Measurements from ENCODE around the gene COLEC12.

The COLEC12 gene

DNA sequence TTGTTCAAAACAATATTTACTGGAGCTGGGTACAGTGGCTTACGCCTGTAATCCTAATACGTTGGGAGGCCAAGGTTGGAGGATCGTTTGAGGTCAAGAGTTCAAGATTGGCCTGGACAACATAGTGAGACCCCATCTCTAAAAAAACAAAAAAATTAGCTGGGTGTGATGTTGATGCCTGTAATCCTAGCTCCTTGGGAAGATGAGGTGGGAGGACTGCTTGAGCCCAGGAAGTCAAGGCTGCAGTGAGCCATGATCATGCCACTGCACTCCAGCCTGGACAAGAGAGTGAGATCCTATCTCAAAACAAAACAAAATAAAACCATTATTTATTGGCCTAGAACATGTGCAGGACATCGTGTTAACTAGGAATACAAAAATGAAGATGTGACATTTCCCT, 77.5 kb downstream of the COLEC12 start:
- H3K27ac Mint-ChIP-seq = no peak overlapping the region
- H3K9me3 Mint-ChIP-seq = no peaks in the 10 kb centered on the region
- no peak overlapping the region for H3K4me3 Mint-ChIP-seq
- no peaks in the 10 kb centered on the region for H3K36me3 Mint-ChIP-seq (ENCODE audit: low read depth)
- no peaks in the 10 kb centered on the region for H3K4me1 Mint-ChIP-seq (ENCODE audit: low read depth)
- H3K27me3 Mint-ChIP-seq (ENCODE audit: low read depth) = no peaks in the 10 kb centered on the region

- Mint-ChIP-seq H3K36me3 (ENCODE audit: low read depth) (no peaks in the 10 kb centered on the region), H3K27me3 (ENCODE audit: low read depth) (no peaks in the 10 kb centered on the region), H3K4me1 (ENCODE audit: low read depth) (no peaks in the 10 kb centered on the region), H3K4me3 (no peak overlapping the region), H3K27ac (no peak overlapping the region), H3K9me3 (no peaks in the 10 kb centered on the region)
These were observed 79.0 kb downstream of the COLEC12 start for GRCh38 chr18:421247-422155.

- no peaks in the 10 kb centered on the region for H3K27me3 Mint-ChIP-seq (ENCODE audit: low read depth)
- no peaks in the 10 kb centered on the region for H3K9me3 Mint-ChIP-seq
- H3K27ac Mint-ChIP-seq = no peak overlapping the region
- H3K36me3 Mint-ChIP-seq (ENCODE audit: low read depth) = no peaks in the 10 kb centered on the region
- H3K4me1 Mint-ChIP-seq (ENCODE audit: low read depth) = no peaks in the 10 kb centered on the region
- H3K4me3 Mint-ChIP-seq = no peak overlapping the region
These were observed 79.7 kb downstream of the COLEC12 start for GRCh38 chr18:420661-421246.

DNA sequence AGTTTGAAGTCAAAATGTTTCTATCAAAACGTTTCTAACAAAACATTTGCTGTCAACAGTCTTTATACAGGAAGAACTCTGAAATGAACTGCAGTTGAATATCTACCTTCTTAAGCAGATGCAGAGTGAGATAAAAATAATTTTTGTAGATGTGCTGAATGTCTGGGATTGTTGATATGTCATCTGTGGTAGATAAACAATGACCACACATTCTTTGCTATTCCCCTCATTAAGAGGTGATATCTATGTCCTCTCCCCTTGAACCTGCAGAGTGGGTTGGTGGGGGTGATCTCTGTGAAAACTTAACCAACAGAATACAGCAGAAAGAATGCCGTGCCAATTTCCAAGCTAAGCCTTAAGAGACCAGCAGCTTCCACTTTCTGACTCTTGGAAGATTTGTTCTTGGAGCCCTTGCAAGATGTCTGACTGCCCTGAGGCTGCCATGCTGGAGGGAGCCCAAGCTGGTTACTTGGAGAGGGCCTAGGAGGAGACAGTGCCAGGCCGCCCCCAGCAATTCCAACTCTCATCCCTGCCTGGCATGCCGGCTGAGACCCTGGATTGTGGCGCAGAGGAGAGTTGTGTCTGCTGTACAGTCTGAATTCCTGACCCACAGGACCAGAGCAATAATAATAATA, 80.8 kb downstream of the COLEC12 start:
- Mint-ChIP-seq H3K4me1 (ENCODE audit: low read depth) (no peaks in the 10 kb centered on the region), H3K27me3 (ENCODE audit: low read depth) (no peaks in the 10 kb centered on the region), H3K27ac (no peak overlapping the region), H3K4me3 (no peak overlapping the region), H3K9me3 (no peaks in the 10 kb centered on the region), H3K36me3 (ENCODE audit: low read depth) (no peaks in the 10 kb centered on the region)

GRCh38 chr18:417495-417894, 83.0 kb downstream of the COLEC12 start:
- Mint-ChIP-seq H3K9me3 (no peaks in the 10 kb centered on the region), H3K36me3 (ENCODE audit: low read depth) (no peaks in the 10 kb centered on the region), H3K27ac (no peak overlapping the region), H3K4me3 (no peak overlapping the region), H3K27me3 (ENCODE audit: low read depth) (no peaks in the 10 kb centered on the region), H3K4me1 (ENCODE audit: low read depth) (no peaks in the 10 kb centered on the region)

GRCh38 chr18:416930-417329, 83.6 kb downstream of the COLEC12 start:
- no peaks in the 10 kb centered on the region for H3K4me1 Mint-ChIP-seq (ENCODE audit: low read depth)
- H3K4me3 Mint-ChIP-seq = no peak overlapping the region
- no peaks in the 10 kb centered on the region for H3K36me3 Mint-ChIP-seq (ENCODE audit: low read depth)
- H3K9me3 Mint-ChIP-seq = no peaks in the 10 kb centered on the region
- no peak overlapping the region for H3K27ac Mint-ChIP-seq
- H3K27me3 Mint-ChIP-seq (ENCODE audit: low read depth) = no peaks in the 10 kb centered on the region

DNA sequence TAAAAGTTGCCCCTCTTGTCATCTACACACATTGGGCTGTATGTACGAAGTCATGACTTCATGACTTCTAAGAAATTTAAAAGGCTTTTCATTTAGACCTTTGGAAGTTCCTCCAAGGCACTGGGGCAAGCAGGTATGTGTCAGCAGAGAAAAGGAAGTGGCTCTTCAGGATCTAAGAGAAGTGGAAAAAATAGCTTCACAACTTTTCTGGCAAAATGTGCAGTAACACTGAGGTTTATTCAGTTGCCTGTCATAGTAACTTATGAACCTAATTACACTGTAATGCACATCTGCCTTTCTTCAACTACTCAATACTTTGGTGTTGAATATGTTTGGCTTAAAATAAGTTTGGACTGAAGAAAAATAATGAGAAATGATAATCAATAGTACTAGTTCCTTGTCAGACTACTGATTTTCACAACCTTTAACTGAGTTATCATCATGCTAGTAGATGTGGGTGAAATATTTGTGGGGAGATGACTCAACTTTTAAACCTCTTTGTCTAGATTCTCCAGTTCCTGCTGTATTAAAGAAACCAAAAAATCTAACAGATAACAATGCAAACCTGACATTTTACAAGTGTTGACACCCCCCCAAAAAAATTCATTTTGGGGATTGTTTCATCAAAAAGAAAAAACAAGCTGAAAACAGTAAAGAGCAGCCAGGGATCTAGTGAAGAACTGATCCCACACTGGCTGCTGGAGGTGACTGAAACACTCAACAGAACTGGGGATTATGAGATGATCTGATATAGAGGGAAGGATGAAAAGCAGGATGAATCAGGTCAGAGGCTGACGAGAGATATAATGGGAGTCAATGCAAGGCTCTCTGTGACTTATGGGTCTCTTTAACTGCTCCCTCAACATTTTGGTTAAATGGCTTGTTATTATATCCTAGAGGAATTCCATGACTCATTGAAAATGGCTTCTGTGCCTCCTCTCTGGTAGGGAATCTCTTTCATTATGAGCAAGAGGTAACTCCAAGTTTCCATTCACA, 84.6 kb downstream of the COLEC12 start:
- H3K27ac Mint-ChIP-seq = no peak overlapping the region
- no peaks in the 10 kb centered on the region for H3K4me1 Mint-ChIP-seq (ENCODE audit: low read depth)
- no peaks in the 10 kb centered on the region for H3K9me3 Mint-ChIP-seq
- H3K27me3 Mint-ChIP-seq (ENCODE audit: low read depth) = no peaks in the 10 kb centered on the region
- H3K36me3 Mint-ChIP-seq (ENCODE audit: low read depth) = no peaks in the 10 kb centered on the region
- H3K4me3 Mint-ChIP-seq = no peak overlapping the region

GRCh38 chr18:415047-415446, 85.5 kb downstream of the COLEC12 start:
- Mint-ChIP-seq H3K4me1 (ENCODE audit: low read depth) (no peaks in the 10 kb centered on the region), H3K9me3 (no peaks in the 10 kb centered on the region), H3K27ac (no peak overlapping the region), H3K4me3 (no peak overlapping the region), H3K36me3 (ENCODE audit: low read depth) (no peaks in the 10 kb centered on the region), H3K27me3 (ENCODE audit: low read depth) (no peaks in the 10 kb centered on the region)

- Mint-ChIP-seq H3K27ac (no peak overlapping the region), H3K4me3 (no peak overlapping the region), H3K36me3 (ENCODE audit: low read depth) (no peaks in the 10 kb centered on the region), H3K9me3 (no peaks in the 10 kb centered on the region), H3K4me1 (ENCODE audit: low read depth) (no peaks in the 10 kb centered on the region), H3K27me3 (ENCODE audit: low read depth) (no peaks in the 10 kb centered on the region)
These were observed 87.3 kb downstream of the COLEC12 start for GRCh38 chr18:413233-413632.

GRCh38 chr18:410047-410455, 90.5 kb downstream of the COLEC12 start:
- H3K4me3 Mint-ChIP-seq = no peak overlapping the region
- no peaks in the 10 kb centered on the region for H3K36me3 Mint-ChIP-seq (ENCODE audit: low read depth)

GRCh38 chr18:408367-408766, 92.1 kb downstream of the COLEC12 start:
- Mint-ChIP-seq H3K9me3 (peaks cover 8% of the 10 kb centered on the region), H3K4me3 (no peak overlapping the region), H3K36me3 (ENCODE audit: low read depth) (no peaks in the 10 kb centered on the region)

More at GRCh38 chr18:410047-410455, 90.5 kb downstream of the COLEC12 start:
- H3K9me3 Mint-ChIP-seq = peaks cover 7% of the 10 kb centered on the region
- no peak overlapping the region for H3K27ac Mint-ChIP-seq
- no peaks in the 10 kb centered on the region for H3K4me1 Mint-ChIP-seq (ENCODE audit: low read depth)
- no peaks in the 10 kb centered on the region for H3K27me3 Mint-ChIP-seq (ENCODE audit: low read depth)

DNA sequence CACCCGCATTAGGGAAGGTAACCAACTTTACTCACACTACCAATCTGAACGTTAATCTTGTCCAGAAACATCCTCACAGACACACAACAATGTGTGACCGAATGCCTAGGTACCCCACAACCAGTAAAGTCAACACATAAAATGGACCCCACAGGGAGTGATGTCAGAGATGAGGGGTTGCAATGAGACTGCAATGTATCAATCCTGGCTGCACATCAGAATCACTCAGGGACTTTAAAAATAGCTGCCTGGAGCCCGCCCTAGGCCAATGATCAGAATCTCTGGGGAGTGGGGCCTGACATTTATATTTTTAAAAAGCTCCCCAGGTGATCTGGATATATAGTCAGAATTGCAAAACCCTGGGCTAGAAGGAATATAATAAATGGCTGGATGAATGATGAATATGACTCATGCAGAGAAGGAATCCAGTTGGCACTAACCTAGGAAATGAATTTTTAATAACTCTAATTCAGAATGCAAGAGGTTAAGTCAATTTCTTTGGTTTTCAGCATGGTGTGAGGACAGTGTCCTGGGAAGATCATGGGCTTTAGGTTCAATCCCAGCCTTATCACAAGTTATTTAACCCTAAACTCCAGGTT, 92.8 kb downstream of the COLEC12 start:
- H3K27ac Mint-ChIP-seq = no peak overlapping the region
- peaks cover 8% of the 10 kb centered on the region for H3K9me3 Mint-ChIP-seq
- no peaks in the 10 kb centered on the region for H3K27me3 Mint-ChIP-seq (ENCODE audit: low read depth)
- H3K4me1 Mint-ChIP-seq (ENCODE audit: low read depth) = no peaks in the 10 kb centered on the region
- no peaks in the 10 kb centered on the region for H3K36me3 Mint-ChIP-seq (ENCODE audit: low read depth)
- H3K4me3 Mint-ChIP-seq = no peak overlapping the region

More at GRCh38 chr18:408367-408766, 92.1 kb downstream of the COLEC12 start:
- Mint-ChIP-seq H3K27ac (no peak overlapping the region), H3K4me1 (ENCODE audit: low read depth) (no peaks in the 10 kb centered on the region), H3K27me3 (ENCODE audit: low read depth) (no peaks in the 10 kb centered on the region)

GRCh38 chr18:407191-407590, 93.3 kb downstream of the COLEC12 start:
- Mint-ChIP-seq H3K27me3 (ENCODE audit: low read depth) (no peaks in the 10 kb centered on the region), H3K4me3 (no peak overlapping the region), H3K9me3 (peaks cover 8% of the 10 kb centered on the region), H3K4me1 (ENCODE audit: low read depth) (no peaks in the 10 kb centered on the region), H3K36me3 (ENCODE audit: low read depth) (no peaks in the 10 kb centered on the region), H3K27ac (no peak overlapping the region)

DNA sequence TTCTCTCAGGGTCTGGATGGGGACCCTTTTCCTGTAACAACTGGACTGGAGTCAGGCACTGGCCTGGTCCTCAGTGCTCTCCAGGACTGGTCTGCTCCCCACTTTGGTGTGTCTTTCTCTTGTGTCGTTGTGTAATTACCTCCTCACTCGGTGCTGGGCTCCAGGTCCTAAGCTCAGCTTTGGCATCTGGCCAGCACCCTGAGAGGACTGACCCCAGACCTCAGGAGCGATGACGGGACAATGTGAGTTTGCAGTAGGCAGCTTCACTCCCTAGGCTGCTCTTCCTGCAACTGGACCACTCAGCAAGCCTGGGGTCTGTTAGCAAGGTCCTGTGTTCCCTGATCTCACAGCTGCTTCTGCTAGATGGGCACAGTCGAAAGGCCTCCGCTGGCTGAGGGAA, 93.8 kb downstream of the COLEC12 start:
- peaks cover 8% of the 10 kb centered on the region for H3K9me3 Mint-ChIP-seq
- no peaks in the 10 kb centered on the region for H3K4me1 Mint-ChIP-seq (ENCODE audit: low read depth)
- no peaks in the 10 kb centered on the region for H3K27me3 Mint-ChIP-seq (ENCODE audit: low read depth)
- H3K4me3 Mint-ChIP-seq = no peak overlapping the region
- H3K36me3 Mint-ChIP-seq (ENCODE audit: low read depth) = no peaks in the 10 kb centered on the region
- H3K27ac Mint-ChIP-seq = no peak overlapping the region
